Thoracic aorta (tissue), 2 donors: ENCODE measurements around the gene ROPN1. TPM values are rescaled to one million over a fixed set of nuclear protein-coding genes. Genes with fewer than 3 reads are reported as not detected.
A peak's percentile ranks its signal among the peaks of the same experiment; 100 is the strongest.
"Not testable (repeated sequence)": the region's sequence is repeated elsewhere in the genome, so short reads cannot be mapped to it uniquely, and the experiment has no call there.

Experiments
- ATAC-seq: fragments of 150-250 bp; one replicate; pipeline ENCODE4 v1.8.0; 2017; ENCODE audit warnings: low read depth; ENCODE audit not compliant: insufficient number of reproducible peaks, low FRiP score
- DNase-seq: peaks from one replicate; pipeline ENCODE4 v3.0.0-alpha.2; 2020; ENCODE audit warnings: low spot score
- H3K27ac ChIP-seq, 2 donors: fragments of 200-600 bp; sonication (generic); 1 replicate in 1 of 2; 2 replicates in 1 of 2; pipeline ENCODE4 v1.5.1; 2016; ENCODE audit warnings: mild to moderate bottlenecking in 2 of 2, moderate library complexity in 2 of 2
- H3K27me3 ChIP-seq: fragments of 200-600 bp; sonication (generic); replicated peaks from 2 replicates; pipeline ENCODE4 v1.6.0; 2016; ENCODE audit warnings: mild to moderate bottlenecking; ENCODE audit not compliant: insufficient read depth
- H3K36me3 ChIP-seq: fragments of 200-600 bp; sonication (generic); one replicate; pipeline ENCODE4 v1.5.1; 2016
- H3K4me1 ChIP-seq, 2 donors: fragments of 200-600 bp; sonication (generic); 1 replicate in 1 of 2; 2 replicates in 1 of 2; pipeline versions ENCODE4 v1.5.1 to v1.6.0; 2016; ENCODE audit warnings: low read depth in 2 of 2, mild to moderate bottlenecking in 1 of 2; ENCODE audit not compliant: control insufficient read depth in 1 of 2
- H3K4me3 ChIP-seq: fragments of 200-600 bp; sonication (generic); 2 replicates; pipeline ENCODE4 v1.5.1; 2016; ENCODE audit warnings: mild to moderate bottlenecking
- H3K9me3 ChIP-seq: fragments of 200-600 bp; sonication (generic); 2 replicates; pipeline ENCODE4 v1.5.1; 2016
- total RNA-seq, 2 donors: library from RNA; depleted of rRNA; stranded (reverse); fragments of >200 nt; gene quantifications; one replicate each; pipeline versions ENCODE4 v1.1.0 to v1.2.3, GENCODE V29; 2016
- TF ChIP-seq, protein P1 (sequence below): fragments of 200-600 bp; sonication (generic); IDR thresholded peaks from one replicate; pipeline ENCODE4 v1.5.1; 2019; ENCODE audit warnings: antibody characterized with exemption

Gene ROPN1
- total RNA-seq, 2 donors from 2014 or later, result not detected

DNA sequence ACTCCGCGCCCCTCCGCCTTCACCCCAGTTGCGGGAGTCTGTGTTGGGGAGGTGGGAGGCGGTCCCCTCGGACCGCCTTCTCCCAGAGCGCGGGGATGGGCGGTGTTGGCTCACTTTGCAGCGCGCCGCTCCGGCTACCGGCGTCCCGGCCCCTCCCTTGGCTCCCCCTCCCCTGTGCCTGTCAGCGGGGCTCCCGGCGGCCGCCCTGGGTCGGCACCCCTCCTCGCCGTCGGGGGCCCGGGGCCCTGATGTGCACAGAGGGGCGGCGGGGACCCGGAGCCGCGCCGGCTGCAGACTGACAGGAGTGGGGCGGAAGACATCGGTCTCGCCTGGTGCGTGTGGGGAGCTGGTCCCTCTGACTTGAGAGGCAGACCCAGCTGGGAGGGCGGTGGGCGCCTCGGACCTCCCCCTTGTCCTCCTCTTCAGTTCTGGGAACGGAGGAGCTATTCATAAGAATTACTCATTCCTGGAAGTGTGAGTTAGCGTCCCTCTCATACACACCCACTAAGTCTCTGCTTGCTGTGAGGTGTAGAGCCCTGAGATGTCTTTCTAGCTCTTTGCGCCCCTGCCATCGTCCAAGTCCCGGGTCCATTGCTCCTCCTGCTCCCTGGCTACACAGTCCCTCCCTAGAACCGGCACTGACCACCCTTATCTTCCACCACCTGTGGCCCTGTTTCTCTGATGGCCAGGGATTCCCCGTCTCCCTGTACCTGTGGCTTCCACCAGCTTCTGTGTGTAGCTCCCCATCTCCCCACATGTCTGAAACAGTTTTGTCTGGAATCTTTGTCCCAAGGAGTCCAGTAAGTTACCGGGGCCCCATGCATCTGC, 42.3 kb upstream of the ROPN1 start:
- no peaks in the 10 kb centered on the region for H3K27me3 ChIP-seq
- H3K36me3 ChIP-seq, result no peaks in the 10 kb centered on the region
- H3K4me3 ChIP-seq, result peak overlapping the region; percentile 84
- peaks cover 4 to 42% of the 10 kb centered on the region in 2 donors for H3K4me1 ChIP-seq
- ATAC-seq, result no peak
- TF ChIP-seq, protein P1, sequence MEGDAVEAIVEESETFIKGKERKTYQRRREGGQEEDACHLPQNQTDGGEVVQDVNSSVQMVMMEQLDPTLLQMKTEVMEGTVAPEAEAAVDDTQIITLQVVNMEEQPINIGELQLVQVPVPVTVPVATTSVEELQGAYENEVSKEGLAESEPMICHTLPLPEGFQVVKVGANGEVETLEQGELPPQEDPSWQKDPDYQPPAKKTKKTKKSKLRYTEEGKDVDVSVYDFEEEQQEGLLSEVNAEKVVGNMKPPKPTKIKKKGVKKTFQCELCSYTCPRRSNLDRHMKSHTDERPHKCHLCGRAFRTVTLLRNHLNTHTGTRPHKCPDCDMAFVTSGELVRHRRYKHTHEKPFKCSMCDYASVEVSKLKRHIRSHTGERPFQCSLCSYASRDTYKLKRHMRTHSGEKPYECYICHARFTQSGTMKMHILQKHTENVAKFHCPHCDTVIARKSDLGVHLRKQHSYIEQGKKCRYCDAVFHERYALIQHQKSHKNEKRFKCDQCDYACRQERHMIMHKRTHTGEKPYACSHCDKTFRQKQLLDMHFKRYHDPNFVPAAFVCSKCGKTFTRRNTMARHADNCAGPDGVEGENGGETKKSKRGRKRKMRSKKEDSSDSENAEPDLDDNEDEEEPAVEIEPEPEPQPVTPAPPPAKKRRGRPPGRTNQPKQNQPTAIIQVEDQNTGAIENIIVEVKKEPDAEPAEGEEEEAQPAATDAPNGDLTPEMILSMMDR, result no peak
- H3K27ac ChIP-seq, result peak overlapping the region; percentile 81 to 93
- no peak for DNase-seq
- no peaks in the 10 kb centered on the region for H3K9me3 ChIP-seq

DNA sequence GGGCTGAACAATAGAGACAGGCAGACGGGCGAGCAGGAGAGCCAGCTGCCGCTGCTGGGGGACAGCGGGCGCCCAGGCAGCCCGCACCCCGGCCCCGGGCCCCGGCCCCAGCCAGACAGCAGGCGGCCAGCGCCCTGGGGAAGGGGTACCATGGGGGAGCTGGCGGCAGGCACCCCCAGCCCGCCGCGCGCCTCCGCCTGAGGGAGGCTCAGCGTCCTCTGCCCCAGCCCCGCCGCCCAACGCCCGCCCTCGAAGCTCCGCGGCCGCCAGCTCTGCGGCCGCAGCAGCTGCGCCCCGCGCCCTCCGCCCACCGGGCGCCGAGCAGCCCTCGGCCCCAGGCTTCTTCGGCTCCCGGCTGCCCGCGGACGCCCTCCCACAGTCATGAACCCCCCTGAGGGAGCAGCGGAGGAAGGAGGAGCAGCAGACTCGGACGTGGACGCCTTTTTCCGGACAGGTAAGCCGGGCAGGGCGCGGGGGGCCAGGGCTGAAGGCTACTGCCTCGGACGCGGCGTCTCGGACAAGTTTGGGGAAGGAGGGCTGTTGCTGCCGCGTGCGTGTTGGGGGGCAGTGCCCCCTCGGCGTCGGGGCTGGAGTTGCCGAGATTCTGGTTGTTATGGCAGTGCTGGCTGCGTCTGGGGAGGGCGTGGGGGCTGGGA, 41.6 kb upstream of the ROPN1 start, which contains the start of gene KALRN:
TSS of gene KALRN (plus strand) at position 10 of the 656 bp plus-strand sequence.
- DNase-seq (no peak), ATAC-seq (no peak)
- H3K27ac ChIP-seq, result peak within 1 kb of the TSS; percentile 81 to 93
- no peaks in the 10 kb centered on the region for H3K27me3 ChIP-seq
- no peaks in the 10 kb centered on the region for H3K9me3 ChIP-seq
- H3K4me1 ChIP-seq, result peaks cover 4 to 36% of the 10 kb centered on the region in 2 donors
- TF ChIP-seq, protein P1, result no peak
- H3K36me3 ChIP-seq, result no peaks in the 10 kb centered on the region
- peak within 1 kb of the TSS; percentile 84 for H3K4me3 ChIP-seq

DNA sequence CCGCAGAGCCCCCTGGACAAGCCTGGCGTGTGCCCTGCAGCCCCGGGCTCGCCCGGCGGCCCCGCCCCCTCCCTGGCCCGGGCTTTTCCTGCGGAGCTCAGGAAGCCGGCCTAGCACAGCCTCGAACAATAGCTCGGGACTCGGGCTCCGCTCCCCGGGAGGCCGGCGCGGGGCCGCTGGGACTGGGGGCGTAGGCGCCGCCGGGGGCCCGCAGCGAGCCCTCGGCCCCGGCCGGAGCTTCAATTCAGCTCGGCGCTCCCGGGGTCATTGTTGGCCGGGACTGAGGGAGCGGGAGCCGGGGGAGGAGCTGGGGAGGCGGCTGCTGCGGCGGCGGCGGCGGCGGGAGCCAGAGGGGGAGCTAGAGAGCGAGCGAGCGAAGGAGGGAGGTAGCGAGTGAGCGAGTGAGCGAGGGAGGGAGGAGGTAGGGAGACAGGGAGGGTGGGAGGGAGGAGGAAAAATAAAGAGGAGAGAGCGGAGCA, 41.0 kb upstream of the ROPN1 start:
- peaks cover 4 to 35% of the 10 kb centered on the region in 2 donors for H3K4me1 ChIP-seq
- H3K27ac ChIP-seq, result peak overlapping the region; percentile 81 to 93
- no peaks in the 10 kb centered on the region for H3K27me3 ChIP-seq
- no peaks in the 10 kb centered on the region for H3K9me3 ChIP-seq
- H3K4me3 ChIP-seq, result peak overlapping the region; percentile 84
- peak; percentile 73 for DNase-seq
- TF ChIP-seq, protein P1, result peak; percentile 88
- no peaks in the 10 kb centered on the region for H3K36me3 ChIP-seq
- peak; percentile 87 for ATAC-seq

DNA sequence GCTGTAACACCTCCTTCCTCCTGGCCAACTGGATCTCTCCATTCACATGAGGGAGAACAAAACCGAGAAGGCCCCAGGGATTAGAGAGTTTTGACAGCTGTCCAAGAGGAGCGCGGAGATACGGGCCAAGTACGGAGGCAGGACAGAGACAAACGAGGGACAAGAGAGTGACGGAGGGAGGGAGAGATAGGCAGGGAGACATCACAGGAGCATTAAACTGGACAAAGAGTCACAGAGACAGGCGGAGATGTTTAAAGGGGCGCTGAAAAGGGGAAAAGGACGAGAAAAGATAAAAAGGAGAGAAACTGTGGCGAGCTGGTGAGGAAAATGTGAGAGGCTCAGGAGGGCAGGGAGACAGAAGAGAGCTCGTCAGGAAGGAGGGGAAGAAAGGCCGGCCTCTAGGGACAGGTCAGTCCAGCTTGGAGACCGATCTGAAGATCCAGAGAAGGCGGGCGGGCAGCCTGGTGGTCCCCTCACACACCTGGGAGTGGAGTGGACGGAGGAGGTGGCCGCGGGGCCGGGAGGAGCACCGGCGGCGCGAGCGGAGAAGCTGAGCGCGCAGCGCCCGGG, 40.5 kb upstream of the ROPN1 start:
- TF ChIP-seq, protein P1, result no peak
- ATAC-seq (peak; percentile 22), DNase-seq (no peak)
- H3K4me1 ChIP-seq, result peaks cover 4 to 30% of the 10 kb centered on the region in 2 donors
- H3K9me3 ChIP-seq, result no peaks in the 10 kb centered on the region
- H3K27me3 ChIP-seq, result no peaks in the 10 kb centered on the region
- no peaks in the 10 kb centered on the region for H3K36me3 ChIP-seq
- H3K4me3 ChIP-seq, result peak overlapping the region; percentile 84
- peak overlapping the region; percentile 81 to 93 for H3K27ac ChIP-seq

DNA sequence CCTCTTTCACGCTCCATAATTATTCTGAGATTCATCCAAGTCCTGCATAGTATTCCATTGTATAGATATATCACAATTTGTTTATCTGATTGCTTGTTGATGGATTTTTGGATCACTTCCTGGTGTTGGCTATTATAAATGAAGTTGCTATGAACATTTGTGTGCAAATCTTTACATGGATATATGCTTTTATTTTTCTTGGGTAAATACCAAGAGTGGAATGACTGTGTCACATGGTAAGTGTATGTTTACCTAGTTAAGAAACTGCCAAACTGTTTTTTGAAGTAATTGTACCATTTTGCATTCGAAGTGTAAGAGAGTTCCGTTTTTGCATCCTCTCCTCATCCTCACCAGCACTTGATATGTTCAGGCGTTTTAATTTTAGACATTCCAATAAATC, 34.6 kb upstream of the ROPN1 start:
- no peak for DNase-seq
- ATAC-seq, result no peak
- Histone ChIP-seq H3K4me3 (no peak overlapping the region), H3K9me3 (no peaks in the 10 kb centered on the region), H3K4me1 (peaks cover 0 to under 1% of the 10 kb centered on the region in 2 donors), H3K27me3 (no peaks in the 10 kb centered on the region), H3K27ac (no peak overlapping the region), H3K36me3 (no peaks in the 10 kb centered on the region)
- TF ChIP-seq, protein P1, result no peak

DNA sequence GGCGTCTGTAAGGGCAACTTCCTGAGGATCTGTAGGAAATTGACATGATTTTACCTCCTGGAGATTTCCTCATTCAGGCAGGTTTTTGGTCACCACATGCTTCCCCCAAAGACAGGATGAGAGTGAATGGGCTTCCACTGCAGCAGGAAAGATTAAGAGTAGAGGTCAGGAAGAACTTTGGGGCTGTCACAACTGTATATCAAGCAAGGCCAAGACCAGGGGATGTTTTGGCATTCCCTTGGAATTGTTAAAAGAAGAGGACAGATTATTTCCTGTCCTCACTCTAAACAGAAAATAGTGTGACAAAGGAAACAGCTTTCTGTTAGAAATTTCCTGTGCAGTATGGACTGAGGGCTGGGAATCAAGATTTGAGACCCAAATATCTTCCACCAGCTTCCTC, 31.6 kb upstream of the ROPN1 start:
- not testable (repeated sequence) for H3K36me3 ChIP-seq, H3K9me3 ChIP-seq, H3K4me1 ChIP-seq, H3K27ac ChIP-seq, DNase-seq, H3K4me3 ChIP-seq, H3K27me3 ChIP-seq, ATAC-seq
